Measurements from ENCODE around the gene LARGE2. TPM values are rescaled to one million over a fixed set of nuclear protein-coding genes. Genes with fewer than 3 reads are reported as not detected.
A peak's percentile ranks its signal among the peaks of the same experiment; 100 is the strongest.

The LARGE2 gene
- total and polyA plus RNA-seq, 2 of the 13 experiments (the other 11 are each of a cell fraction or from before 2014, with no cell fraction given): 8.5 to 21.6 TPM

DNA sequence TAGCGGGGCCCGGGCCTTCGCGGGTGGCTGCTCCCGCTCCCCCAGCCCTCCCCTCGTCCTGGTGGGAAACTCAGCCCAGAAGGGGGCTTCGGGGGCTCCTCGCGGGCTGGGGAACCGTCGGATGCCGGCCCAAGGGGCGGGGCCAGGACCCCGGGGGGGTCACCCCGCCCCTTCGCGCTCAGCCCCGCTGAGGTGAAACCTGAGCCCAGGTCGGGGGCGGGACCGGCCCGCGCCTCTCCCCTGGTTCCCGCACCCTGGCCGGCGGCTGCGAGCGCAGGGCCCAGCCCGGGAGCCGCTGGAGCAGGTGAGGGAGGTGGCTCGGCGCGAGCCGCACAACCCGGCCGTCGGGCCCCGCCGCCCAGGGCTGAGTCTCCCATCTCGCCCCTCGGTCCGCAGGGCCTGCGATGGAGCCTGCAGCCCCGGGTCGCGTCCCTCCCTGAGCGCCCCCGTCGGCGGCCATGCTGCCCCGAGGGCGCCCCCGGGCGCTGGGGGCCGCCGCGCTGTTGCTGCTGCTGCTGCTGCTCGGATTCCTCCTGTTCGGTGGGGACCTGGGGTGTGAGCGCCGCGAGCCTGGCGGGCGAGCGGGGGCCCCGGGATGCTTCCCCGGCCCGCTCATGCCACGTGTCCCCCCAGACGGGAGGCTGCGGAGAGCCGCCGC lies at the start of gene LARGE2 (continued):
- TF ChIP-seq ZNF749 (CRISPR knock-in tag; IDR thresholded peaks at IDR 0.05; ENCODE audit: borderline replicate concordance): 0 out of 2 replicates have a peak, but pooled peaks have one; percentile 37
- TF ChIP-seq SIX4 (CRISPR knock-in tag; IDR thresholded peaks at IDR 0.05): peak; percentile 87
- TF ChIP-seq, protein P1, sequence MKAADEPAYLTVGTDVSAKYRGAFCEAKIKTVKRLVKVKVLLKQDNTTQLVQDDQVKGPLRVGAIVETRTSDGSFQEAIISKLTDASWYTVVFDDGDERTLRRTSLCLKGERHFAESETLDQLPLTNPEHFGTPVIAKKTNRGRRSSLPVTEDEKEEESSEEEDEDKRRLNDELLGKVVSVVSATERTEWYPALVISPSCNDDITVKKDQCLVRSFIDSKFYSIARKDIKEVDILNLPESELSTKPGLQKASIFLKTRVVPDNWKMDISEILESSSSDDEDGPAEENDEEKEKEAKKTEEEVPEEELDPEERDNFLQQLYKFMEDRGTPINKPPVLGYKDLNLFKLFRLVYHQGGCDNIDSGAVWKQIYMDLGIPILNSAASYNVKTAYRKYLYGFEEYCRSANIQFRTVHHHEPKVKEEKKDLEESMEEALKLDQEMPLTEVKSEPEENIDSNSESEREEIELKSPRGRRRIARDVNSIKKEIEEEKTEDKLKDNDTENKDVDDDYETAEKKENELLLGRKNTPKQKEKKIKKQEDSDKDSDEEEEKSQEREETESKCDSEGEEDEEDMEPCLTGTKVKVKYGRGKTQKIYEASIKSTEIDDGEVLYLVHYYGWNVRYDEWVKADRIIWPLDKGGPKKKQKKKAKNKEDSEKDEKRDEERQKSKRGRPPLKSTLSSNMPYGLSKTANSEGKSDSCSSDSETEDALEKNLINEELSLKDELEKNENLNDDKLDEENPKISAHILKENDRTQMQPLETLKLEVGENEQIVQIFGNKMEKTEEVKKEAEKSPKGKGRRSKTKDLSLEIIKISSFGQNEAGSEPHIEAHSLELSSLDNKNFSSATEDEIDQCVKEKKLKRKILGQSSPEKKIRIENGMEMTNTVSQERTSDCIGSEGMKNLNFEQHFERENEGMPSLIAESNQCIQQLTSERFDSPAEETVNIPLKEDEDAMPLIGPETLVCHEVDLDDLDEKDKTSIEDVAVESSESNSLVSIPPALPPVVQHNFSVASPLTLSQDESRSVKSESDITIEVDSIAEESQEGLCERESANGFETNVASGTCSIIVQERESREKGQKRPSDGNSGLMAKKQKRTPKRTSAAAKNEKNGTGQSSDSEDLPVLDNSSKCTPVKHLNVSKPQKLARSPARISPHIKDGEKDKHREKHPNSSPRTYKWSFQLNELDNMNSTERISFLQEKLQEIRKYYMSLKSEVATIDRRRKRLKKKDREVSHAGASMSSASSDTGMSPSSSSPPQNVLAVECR (CRISPR knock-in tag; IDR thresholded peaks at IDR 0.05; ENCODE audit: borderline replicate concordance): peak; percentile 9; the same call in 1 of the 2 replicates

- Histone ChIP-seq H2AFZ (ENCODE audit: low read length) (no peak overlapping the region), H3K9ac (ENCODE audit: insufficient read depth, low read depth, low read length) (no peak overlapping the region), H3K36me3 (replicated peaks in 1 of 2; ENCODE audit: control insufficient read depth in 1 of 2, insufficient read depth in 2 of 2, low read length in 2 of 2) (peaks cover 25 to 45% of the 10 kb centered on the region in 2 experiments), H3K9me3 (ENCODE audit: low read length) (no peaks in the 10 kb centered on the region), H3K79me2 (ENCODE audit: insufficient read depth, low read length) (no peaks in the 10 kb centered on the region), H3K4me1 (ENCODE audit: insufficient read depth, low read length) (no peaks in the 10 kb centered on the region), H4K20me1 (ENCODE audit: insufficient read depth, low read length) (0 out of 2 replicates have a peak, but pooled peaks cover 3% of the 10 kb centered on the region), H3K27me3 (ENCODE audit: control insufficient read depth in 1 of 2, insufficient read depth in 2 of 2, low read length in 2 of 2) (no peaks in the 10 kb centered on the region), H3K4me2 (ENCODE audit: low read depth, low read length) (no peak overlapping the region), H3K27ac (ENCODE audit: extremely low read length, insufficient read depth, low read length) (no peak overlapping the region), H3K4me3 (replicated peaks in 1 of 3; ENCODE audit: insufficient read depth in 1 of 3, low read depth in 2 of 3, low read length in 3 of 3) (no peak overlapping the region)
- ATAC-seq: no peak
- intact Hi-C loops (cut with micrococcal nuclease; ENCODE audit: unreplicated experiment) (no loop called here), in situ Hi-C loops (cut with HindIII; ENCODE audit: extremely low pct_ligation_motif_present, low pct_unique_long_range_greater_than_20kb) (no loop called here)
- BruUV-seq (replicated peaks): no TSS peak
- DNase-seq (ENCODE audit: low spot score): no peak
- ChIA-PET CTCF (ENCODE audit: low intra/inter-chr PET ratio, low total read pairs) (no interaction called here), POLR2A (no interaction called here)
- no peak for FAIRE-seq
- 86% methylated on average over 6 of the region's 6 CpGs for WGBS (ENCODE audit: low lambda C conversion rate)
- TF ChIP-seq FUBP1 (CRISPR knock-in tag; IDR thresholded peaks at IDR 0.05; ENCODE audit: borderline replicate concordance) (no peak), KAT2B (IDR thresholded peaks at IDR 0.05; ENCODE audit: borderline replicate concordance, low read depth, low read length) (no peak), HNRNPK (IDR thresholded peaks at IDR 0.05; ENCODE audit: low read depth, low read length, poor library complexity, severe bottlenecking) (no peak), RERE (CRISPR knock-in tag; IDR thresholded peaks at IDR 0.05; ENCODE audit: low read depth) (no peak), TBL1XR1 (IDR thresholded peaks at IDR 0.05; ENCODE audit: borderline replicate concordance, low read length, partially characterized antibody) (no peak)
Observed at GRCh38 chr11:45876401-45876800, 46.1 kb upstream of the LARGE2 start.

Measured in HepG2 (cell line).